Lung (tissue), 12 donors: ENCODE data around the gene HOXC9. TPM values are rescaled to one million over a fixed set of nuclear protein-coding genes. Genes with fewer than 3 reads are reported as not detected.

Experiments
- ATAC-seq: fragments of 200-7000 bp; cut with Tn5 transposase; one replicate; pipeline ENCODE4 v1.9.1; 2020; ENCODE audit warnings: moderate number of reproducible peaks; ENCODE audit not compliant: insufficient read depth, low FRiP score
- DNase-seq, 3 donors: peaks; one replicate each; pipeline ENCODE4 v3.0.0-alpha.2; 2013 to 2017
- H3K27ac ChIP-seq, 2 donors: one replicate each; pipeline ENCODE4 v1.5.1; 2013; ENCODE audit warnings: mild to moderate bottlenecking in 2 of 2, moderate library complexity in 2 of 2, control low read depth in 1 of 2, inconsistent platforms in 1 of 2, low read depth in 1 of 2, low read length in 1 of 2
- H3K27me3 ChIP-seq, 3 donors: one replicate each; pipeline ENCODE4 v1.5.1; 2013; ENCODE audit warnings: low read length in 2 of 3; ENCODE audit not compliant: control insufficient read depth in 3 of 3, insufficient read depth in 3 of 3
- H3K36me3 ChIP-seq, 4 donors: one replicate each; pipeline ENCODE4 v1.5.1; 2013; ENCODE audit warnings: low read length in 4 of 4, mild to moderate bottlenecking in 1 of 4, moderate library complexity in 1 of 4; ENCODE audit not compliant: control insufficient read depth in 4 of 4, insufficient read depth in 4 of 4
- H3K4me1 ChIP-seq, 5 donors: one replicate each; pipeline ENCODE4 v1.5.1; 2013; ENCODE audit warnings: low read length in 5 of 5, mild to moderate bottlenecking in 2 of 5, moderate library complexity in 1 of 5; ENCODE audit not compliant: control insufficient read depth in 5 of 5, insufficient read depth in 5 of 5
- H3K4me3 ChIP-seq: one replicate; pipeline ENCODE4 v1.5.1; 2013; ENCODE audit warnings: mild to moderate bottlenecking, control low read depth, moderate library complexity
- H3K9ac ChIP-seq, 2 donors: one replicate each; pipeline ENCODE4 v1.5.1; 2013; ENCODE audit warnings: low read length in 2 of 2, control low read depth in 1 of 2; ENCODE audit not compliant: insufficient read depth in 1 of 2
- H3K9me3 ChIP-seq, 4 donors: one replicate each; pipeline ENCODE4 v1.5.1; 2013; ENCODE audit warnings: low read length in 3 of 4, mild to moderate bottlenecking in 1 of 4, moderate library complexity in 1 of 4; ENCODE audit not compliant: control insufficient read depth in 4 of 4, insufficient read depth in 3 of 4
- WGBS, 2 donors: extraction: QIAGEN DNeasy Blood & Tissue Kit; methylation state at CpG; one replicate each; pipeline ENCODE4 v1.1.7; 2013; 5-methylcytosine and 5-hydroxymethylcytosine counted together
- polyA plus RNA-seq, 2 donors: library from polyadenylated mRNA; stranded (reverse); fragments of 200-250 nt; gene quantifications; one replicate each; pipeline ENCODE4 v1.2.1, GENCODE V29; 2013
- total RNA-seq, 2 donors: library from RNA; depleted of rRNA in 1 of 2; stranded (reverse); fragments of >200 nt in 1 of 2; gene quantifications; one replicate each; pipeline ENCODE4 v1.2.1, GENCODE V29; 2014 to 2021
- TF ChIP-seq, protein P1 (sequence below): IDR thresholded peaks from 2 replicates; pipeline ENCODE4 v1.5.1; 2012; ENCODE audit warnings: mild to moderate bottlenecking; ENCODE audit errors: control extremely low read depth, extremely low read depth
- donor health status: control.
- donor health status: control.
- donor health status: Bipolar disorder and iron deficiency.
- donor health status: healthy.
- donor health status: DM: yes; HTN: yes; CAD: no.

HOXC9 gene
- total and polyA plus RNA-seq, 4 donors: 0.08 to 0.18 TPM; not detected in 2

DNA sequence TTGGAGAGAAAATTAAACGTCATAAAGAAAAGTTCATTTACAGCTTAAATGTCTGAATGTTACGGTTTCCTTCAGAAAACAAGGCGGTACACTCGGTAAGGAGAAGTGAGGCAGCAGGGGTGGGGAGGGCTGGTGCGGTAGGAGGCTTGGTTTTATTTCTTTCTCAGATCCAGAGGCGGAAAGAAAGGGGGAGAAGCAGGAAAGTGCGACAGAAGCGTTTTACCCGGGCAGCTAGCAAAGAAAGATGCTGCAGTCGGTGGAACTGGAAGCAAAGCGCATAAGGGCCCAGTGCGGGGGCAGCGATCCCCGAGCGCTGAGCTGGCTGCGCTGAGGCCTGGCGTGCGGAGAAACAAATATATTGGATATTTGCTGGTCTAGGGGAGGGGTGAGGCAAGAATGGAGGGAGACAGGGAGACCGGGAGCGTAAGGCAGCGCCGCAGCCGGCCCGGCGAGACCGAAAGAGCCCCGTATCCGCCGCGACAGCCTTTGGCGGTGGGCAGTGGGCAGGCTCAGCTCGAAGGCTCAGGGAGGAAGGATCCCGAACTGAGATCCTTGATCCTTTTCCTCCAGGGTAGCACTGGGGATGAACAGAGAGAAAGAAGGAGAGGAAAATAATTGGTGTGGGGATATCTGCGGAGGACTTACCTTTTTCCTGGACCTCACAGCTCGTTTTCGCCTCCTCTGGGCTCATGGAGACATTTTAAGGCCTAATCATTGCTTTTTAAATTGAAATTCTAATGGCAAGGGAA lies 33.4 kb upstream of the HOXC9 start:
- WGBS, 2 donors: 3 to 8% methylated on average over 36 of the region's 36 CpGs
- no peak for ATAC-seq

DNA sequence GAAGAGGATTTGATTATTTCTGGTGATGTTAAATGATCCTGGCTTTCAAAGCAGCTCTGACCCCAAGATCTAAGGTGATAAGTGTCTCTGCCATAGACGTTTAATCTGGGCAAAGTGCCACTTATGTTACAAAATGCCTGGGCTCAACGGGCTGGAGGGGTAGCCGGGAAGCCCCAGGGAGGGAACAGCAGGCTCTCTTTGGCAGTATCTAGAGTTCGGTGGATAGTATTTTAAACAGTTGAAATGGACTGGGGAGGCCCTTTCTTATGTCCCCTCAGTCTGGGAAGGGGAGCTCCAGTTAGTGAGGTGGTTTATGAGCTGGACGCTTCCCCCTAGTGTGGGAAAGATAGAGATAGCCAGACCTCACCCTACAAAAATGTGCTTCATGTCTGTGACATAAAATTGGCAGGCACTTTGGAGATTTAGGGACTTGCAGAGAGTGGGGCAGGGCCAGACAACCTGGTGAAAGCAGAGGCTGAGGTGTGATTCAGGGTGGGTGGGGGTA lies 32.5 kb upstream of the HOXC9 start:
- Histone ChIP-seq H3K27me3 (peaks cover 30 to 100% (median 98%) of the 10 kb centered on the region in 3 donors), H3K9me3 (peaks cover 0 to 6% (median 0%) of the 10 kb centered on the region in 4 donors), H3K9ac (no peak overlapping the region), H3K4me3 (no peak overlapping the region), H3K27ac (no peak overlapping the region), H3K36me3 (no peaks in the 10 kb centered on the region), H3K4me1 (peaks cover 0 to 7% (median 4%) of the 10 kb centered on the region in 5 donors)
- DNase-seq: no peak
- 10 to 13% methylated on average over 5 of the region's 5 CpGs for WGBS, 2 donors
- TF ChIP-seq, protein P1, sequence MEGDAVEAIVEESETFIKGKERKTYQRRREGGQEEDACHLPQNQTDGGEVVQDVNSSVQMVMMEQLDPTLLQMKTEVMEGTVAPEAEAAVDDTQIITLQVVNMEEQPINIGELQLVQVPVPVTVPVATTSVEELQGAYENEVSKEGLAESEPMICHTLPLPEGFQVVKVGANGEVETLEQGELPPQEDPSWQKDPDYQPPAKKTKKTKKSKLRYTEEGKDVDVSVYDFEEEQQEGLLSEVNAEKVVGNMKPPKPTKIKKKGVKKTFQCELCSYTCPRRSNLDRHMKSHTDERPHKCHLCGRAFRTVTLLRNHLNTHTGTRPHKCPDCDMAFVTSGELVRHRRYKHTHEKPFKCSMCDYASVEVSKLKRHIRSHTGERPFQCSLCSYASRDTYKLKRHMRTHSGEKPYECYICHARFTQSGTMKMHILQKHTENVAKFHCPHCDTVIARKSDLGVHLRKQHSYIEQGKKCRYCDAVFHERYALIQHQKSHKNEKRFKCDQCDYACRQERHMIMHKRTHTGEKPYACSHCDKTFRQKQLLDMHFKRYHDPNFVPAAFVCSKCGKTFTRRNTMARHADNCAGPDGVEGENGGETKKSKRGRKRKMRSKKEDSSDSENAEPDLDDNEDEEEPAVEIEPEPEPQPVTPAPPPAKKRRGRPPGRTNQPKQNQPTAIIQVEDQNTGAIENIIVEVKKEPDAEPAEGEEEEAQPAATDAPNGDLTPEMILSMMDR: no peak
- ATAC-seq: no peak

More for the DNA sequence above, 33.4 kb upstream of the HOXC9 start:
- H3K4me1 ChIP-seq: peaks cover 0 to 7% (median 5%) of the 10 kb centered on the region in 5 donors
- no peak for DNase-seq
- H3K36me3 ChIP-seq: no peaks in the 10 kb centered on the region
- no peak overlapping the region for H3K27ac ChIP-seq
- TF ChIP-seq, protein P1: no peak
- peaks cover 0 to 7% (median 0%) of the 10 kb centered on the region in 4 donors for H3K9me3 ChIP-seq
- H3K4me3 ChIP-seq: no peak overlapping the region
- no peak overlapping the region for H3K9ac ChIP-seq
- H3K27me3 ChIP-seq: peaks cover 25 to 100% (median 97%) of the 10 kb centered on the region in 3 donors

DNA sequence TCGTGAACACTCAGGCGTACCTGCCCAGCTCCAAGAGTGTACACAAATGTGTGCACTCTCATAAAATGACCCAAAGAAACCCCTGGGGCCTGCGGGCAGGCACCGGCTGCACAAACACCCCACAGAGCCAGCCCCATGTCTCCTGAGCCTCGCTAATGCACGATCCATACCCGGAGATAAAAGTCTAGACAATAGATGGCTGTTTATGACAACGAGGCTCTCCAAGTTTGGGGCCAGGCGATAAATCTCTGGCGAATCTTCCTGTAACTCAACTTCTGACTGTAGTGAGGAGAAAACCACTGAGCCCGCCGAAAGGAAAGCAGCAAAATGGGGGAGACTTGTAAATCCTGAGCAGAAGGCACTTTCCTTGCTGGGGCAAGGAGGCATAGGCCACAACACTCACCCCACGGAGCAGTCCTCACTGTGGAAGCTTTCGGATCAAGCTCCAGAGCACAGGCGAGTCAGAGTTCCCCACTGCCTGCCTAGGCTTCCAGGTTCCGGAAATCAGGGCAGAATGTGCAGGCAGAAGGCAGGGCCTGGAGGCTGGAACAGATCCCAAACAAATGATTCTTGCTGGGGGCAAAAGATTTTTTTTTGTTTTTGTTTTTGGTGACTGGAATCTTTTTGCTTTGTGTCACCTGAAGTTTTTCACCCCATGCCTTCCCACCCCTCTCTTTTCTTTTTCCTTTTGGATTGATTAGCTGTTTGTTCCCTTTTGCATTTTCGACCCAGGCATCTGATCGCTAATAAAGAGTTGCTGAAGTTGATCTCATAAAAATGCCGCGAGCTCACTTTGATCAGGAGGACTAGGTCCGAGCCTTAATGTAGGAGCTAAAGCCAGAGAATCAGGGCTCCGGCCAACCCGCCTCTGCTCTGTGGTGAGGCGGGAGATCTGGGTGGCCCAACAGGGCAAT lies 31.5 kb upstream of the HOXC9 start:
- Histone ChIP-seq H3K9me3 (peaks cover 0 to 12% (median 0%) of the 10 kb centered on the region in 4 donors), H3K27me3 (peaks cover 30 to 100% (median 98%) of the 10 kb centered on the region in 3 donors), H3K9ac (no peak overlapping the region), H3K4me1 (peaks cover 0 to 7% (median 4%) of the 10 kb centered on the region in 5 donors), H3K36me3 (no peaks in the 10 kb centered on the region), H3K4me3 (no peak overlapping the region), H3K27ac (no peak overlapping the region)
- no peak for ATAC-seq
- 14 to 18% methylated on average over 24 of the region's 24 CpGs for WGBS, 2 donors
- TF ChIP-seq, protein P1: no peak
- DNase-seq: no peak
